HUES48 (cell line): ENCODE data around the gene HOGA1.
"Not testable (repeated sequence)": the region's sequence is repeated elsewhere in the genome, so short reads cannot be mapped to it uniquely, and the experiment has no call there.

Source experiments
- H3K27ac ChIP-seq: one replicate; pipeline ENCODE4 v1.7.0; 2013; ENCODE audit warnings: low read depth, low read length, inconsistent platforms
- H3K27me3 ChIP-seq: 2 replicates; pipeline ENCODE4 v1.6.1; 2013; ENCODE audit warnings: mild to moderate bottlenecking, low read length; ENCODE audit not compliant: control insufficient read depth, insufficient read depth
- H3K36me3 ChIP-seq: 2 replicates; pipeline ENCODE4 v1.6.1; 2013; ENCODE audit warnings: low read length; ENCODE audit not compliant: control insufficient read depth, insufficient read depth
- H3K4me1 ChIP-seq: 2 replicates; pipeline ENCODE4 v1.6.1; 2013; ENCODE audit warnings: mild to moderate bottlenecking, low read length; ENCODE audit not compliant: control insufficient read depth, insufficient read depth
- H3K4me3 ChIP-seq: 2 replicates; pipeline ENCODE4 v1.5.1; 2013; ENCODE audit warnings: mild to moderate bottlenecking, low read depth, low read length
- H3K9ac ChIP-seq: 2 replicates; pipeline ENCODE4 v1.6.1; 2013; ENCODE audit warnings: mild to moderate bottlenecking, low read depth, low read length, moderate library complexity
- H3K9me3 ChIP-seq: 2 replicates; pipeline ENCODE4 v1.6.1; 2013; ENCODE audit warnings: low read length; ENCODE audit not compliant: control insufficient read depth, insufficient read depth

The HOGA1 gene

DNA sequence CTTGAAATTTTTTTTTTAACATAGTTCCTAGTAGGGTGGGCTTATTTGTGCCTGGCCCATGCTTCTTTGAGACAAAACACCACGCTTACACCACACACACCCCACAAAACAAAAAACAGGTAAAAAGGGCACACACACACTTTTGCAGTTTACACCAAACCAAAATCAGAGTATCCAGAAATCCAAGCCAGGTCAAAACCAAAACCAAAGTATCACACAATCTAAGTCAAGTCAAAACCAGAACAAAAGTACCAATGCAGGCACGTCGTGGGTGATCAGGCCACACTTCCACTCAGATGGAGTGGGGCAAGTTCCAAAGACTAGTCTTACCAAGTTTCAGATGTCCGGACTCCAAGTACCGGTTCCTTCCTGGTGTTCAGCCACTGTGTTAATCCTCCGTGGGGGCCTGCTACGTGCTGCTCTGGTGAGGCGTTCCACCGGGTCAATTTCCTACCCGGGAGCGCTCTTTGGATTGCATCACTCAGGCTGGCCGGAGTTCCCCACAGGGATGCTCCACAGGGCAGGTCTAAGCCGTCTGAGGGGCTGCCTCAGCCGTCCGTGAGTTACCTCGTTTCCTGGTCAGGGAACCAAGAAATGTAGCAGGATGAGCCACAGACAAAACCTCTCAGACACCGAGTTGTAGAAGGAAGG lies 23.3 kb upstream of the HOGA1 start:
- not testable (repeated sequence) for H3K9me3 ChIP-seq, H3K36me3 ChIP-seq, H3K4me3 ChIP-seq, H3K9ac ChIP-seq, H3K27me3 ChIP-seq, H3K27ac ChIP-seq, H3K4me1 ChIP-seq

DNA sequence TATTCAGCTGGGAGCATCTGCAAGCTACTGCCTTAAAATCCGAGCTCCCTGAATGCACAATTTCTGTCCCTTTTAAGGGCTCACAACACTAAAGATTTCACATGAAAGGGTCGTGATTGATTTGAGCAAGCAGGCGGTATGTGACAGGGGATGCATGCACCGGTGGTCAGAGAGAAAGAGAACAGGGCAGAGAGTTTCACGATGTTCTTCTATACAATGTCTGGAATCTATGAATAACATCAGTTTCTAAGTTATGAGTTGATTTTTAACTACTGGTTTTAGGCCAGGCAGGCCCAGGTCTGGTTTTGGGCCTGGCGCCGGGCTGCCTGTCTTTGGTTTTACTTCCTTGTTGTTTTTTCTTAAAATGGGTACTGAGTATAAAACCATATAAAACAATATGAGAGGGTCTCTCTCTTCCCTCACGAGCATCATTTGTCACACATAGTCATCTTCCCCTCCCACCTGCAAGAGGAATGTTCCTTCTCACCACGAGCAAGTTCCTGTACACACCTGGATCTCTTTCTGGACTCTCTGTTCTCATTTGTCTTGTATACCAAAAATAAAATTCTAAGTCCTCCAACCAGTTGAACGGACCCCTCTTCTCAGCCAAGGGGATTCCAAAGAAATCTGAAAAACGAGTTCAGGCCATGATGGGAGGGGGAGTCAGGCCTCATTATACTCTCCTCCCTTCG lies 22.7 kb upstream of the HOGA1 start:
- H3K9me3 ChIP-seq, H3K9ac ChIP-seq, H3K27me3 ChIP-seq, H3K4me3 ChIP-seq, H3K4me1 ChIP-seq, H3K27ac ChIP-seq, H3K36me3 ChIP-seq: not testable (repeated sequence)

DNA sequence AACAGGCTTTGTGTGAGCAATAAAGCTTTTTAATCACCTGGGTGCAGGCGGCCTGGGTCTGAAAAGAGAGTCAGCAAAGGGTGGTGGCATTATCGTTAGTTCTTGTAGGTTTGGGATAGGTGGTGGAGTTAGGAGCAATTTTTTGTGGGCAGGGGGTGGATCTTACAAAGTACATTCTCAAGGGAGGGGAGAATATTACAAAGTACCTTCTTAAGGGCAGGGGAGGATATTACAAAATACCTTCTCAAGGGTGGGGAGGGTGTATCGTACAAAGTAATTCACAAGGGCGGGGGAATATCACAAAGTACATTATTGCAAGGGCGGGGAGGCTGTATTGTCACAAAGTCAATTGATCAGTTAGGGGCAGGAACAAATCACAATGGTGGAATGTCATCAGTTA lies 21.9 kb upstream of the HOGA1 start:
- H3K27ac ChIP-seq, H3K9ac ChIP-seq, H3K9me3 ChIP-seq, H3K36me3 ChIP-seq, H3K4me1 ChIP-seq, H3K27me3 ChIP-seq, H3K4me3 ChIP-seq: not testable (repeated sequence)

- Histone ChIP-seq H3K9me3 (no peaks in the 10 kb centered on the region), H3K9ac (no peak overlapping the region), H3K27ac (no peak overlapping the region), H3K36me3 (0 out of 2 replicates have a peak, but pooled peaks cover 4% of the 10 kb centered on the region), H3K4me1 (no peaks in the 10 kb centered on the region), H3K27me3 (no peaks in the 10 kb centered on the region), H3K4me3 (no peak overlapping the region)
Measured at GRCh38 chr10:97563337-97563736, 20.9 kb upstream of the HOGA1 start.

DNA sequence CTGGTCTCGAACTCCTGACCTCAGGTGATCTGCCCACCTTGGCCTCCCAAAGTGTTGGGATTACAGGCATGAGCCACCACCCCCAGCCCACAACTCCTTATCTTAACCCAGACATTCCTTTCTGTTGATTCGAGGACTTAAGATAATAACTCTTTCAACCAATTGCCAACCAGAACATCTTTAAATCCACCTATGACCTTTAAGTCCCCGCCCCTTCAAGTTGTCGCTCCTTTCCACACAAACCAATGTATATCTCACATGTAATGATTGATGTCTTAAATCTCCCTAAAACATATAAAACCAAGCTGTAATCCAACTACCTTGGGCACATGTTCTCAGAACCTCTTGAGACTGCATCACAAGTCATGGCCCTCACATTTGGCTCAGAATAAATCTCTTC lies 19.4 kb upstream of the HOGA1 start:
- Histone ChIP-seq H3K9me3 (no peaks in the 10 kb centered on the region), H3K27me3 (no peaks in the 10 kb centered on the region), H3K36me3 (peaks cover 9% of the 10 kb centered on the region; the same call in 1 of the 2 replicates), H3K9ac (no peak overlapping the region), H3K4me1 (no peaks in the 10 kb centered on the region), H3K27ac (no peak overlapping the region), H3K4me3 (no peak overlapping the region)

GRCh38 chr10:97566336-97566996 lies 17.7 kb upstream of the HOGA1 start:
- Histone ChIP-seq H3K9ac (no peak overlapping the region), H3K36me3 (peaks cover 16% of the 10 kb centered on the region), H3K9me3 (no peaks in the 10 kb centered on the region), H3K4me3 (no peak overlapping the region), H3K4me1 (no peaks in the 10 kb centered on the region), H3K27me3 (no peaks in the 10 kb centered on the region), H3K27ac (no peak overlapping the region)

GRCh38 chr10:97567891-97568290 lies 16.3 kb upstream of the HOGA1 start:
- no peaks in the 10 kb centered on the region for H3K4me1 ChIP-seq
- no peaks in the 10 kb centered on the region for H3K27me3 ChIP-seq
- H3K4me3 ChIP-seq = no peak overlapping the region
- H3K36me3 ChIP-seq = peaks cover 16% of the 10 kb centered on the region
- H3K27ac ChIP-seq = no peak overlapping the region
- no peaks in the 10 kb centered on the region for H3K9me3 ChIP-seq
- H3K9ac ChIP-seq = no peak overlapping the region

DNA sequence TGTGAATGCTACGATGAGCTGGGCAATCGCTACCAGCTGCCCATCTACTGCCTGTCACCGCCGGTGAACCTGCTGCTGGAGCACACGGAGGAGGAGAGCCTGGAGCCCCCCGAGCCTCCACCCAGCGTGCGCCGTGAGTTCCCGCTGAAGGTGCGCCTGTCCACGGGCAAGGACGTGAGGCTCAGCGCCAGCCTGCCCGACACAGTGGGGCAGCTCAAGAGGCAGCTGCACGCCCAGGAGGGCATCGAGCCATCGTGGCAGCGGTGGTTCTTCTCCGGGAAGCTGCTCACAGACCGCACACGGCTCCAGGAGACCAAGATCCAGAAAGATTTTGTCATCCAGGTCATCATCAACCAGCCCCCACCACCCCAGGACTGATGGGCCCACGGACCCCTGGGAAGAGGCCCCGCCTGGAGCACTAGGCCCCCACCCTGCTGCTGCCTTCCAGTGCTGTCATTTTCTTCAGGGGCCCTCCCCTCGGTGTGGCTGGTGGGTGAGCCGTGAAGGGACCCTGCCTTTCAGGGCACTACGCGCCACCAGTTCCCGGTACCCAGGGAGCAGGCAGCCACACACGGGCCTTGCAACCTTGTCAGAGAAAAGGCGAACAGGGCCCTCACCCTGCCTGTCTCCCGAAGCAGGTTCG lies 13.9 kb upstream of the HOGA1 start:
- no peaks in the 10 kb centered on the region for H3K9me3 ChIP-seq
- H3K27me3 ChIP-seq = no peaks in the 10 kb centered on the region
- no peak overlapping the region for H3K27ac ChIP-seq
- no peak overlapping the region for H3K4me3 ChIP-seq
- H3K9ac ChIP-seq = no peak overlapping the region
- H3K4me1 ChIP-seq = peaks cover 10% of the 10 kb centered on the region
- peaks cover 16% of the 10 kb centered on the region for H3K36me3 ChIP-seq

- Histone ChIP-seq H3K9ac (no peak overlapping the region), H3K27me3 (no peaks in the 10 kb centered on the region), H3K9me3 (no peaks in the 10 kb centered on the region), H3K27ac (no peak overlapping the region), H3K4me1 (peaks cover 10% of the 10 kb centered on the region), H3K36me3 (peaks cover 16% of the 10 kb centered on the region), H3K4me3 (no peak overlapping the region)
Measured at GRCh38 chr10:97570789-97571471, 13.3 kb upstream of the HOGA1 start.

GRCh38 chr10:97571622-97572021 lies 12.6 kb upstream of the HOGA1 start:
- Histone ChIP-seq H3K4me1 (peaks cover 10% of the 10 kb centered on the region), H3K9me3 (no peaks in the 10 kb centered on the region), H3K36me3 (peaks cover 16% of the 10 kb centered on the region), H3K27me3 (no peaks in the 10 kb centered on the region), H3K9ac (no peak overlapping the region), H3K4me3 (no peak overlapping the region), H3K27ac (peak overlapping the region; percentile 50)
